ENCODE data around the gene PHAF1. TPM values are rescaled to one million over a fixed set of nuclear protein-coding genes. Genes with fewer than 3 reads are reported as not detected.

The PHAF1 gene
- total and polyA plus RNA-seq, 2 of the 13 experiments (the other 11 are each of a cell fraction or from before 2014, with no cell fraction given), result 48.3 to 174 TPM

- Histone ChIP-seq H3K79me2 (ENCODE audit: insufficient read depth, low read length) (peaks cover 9% of the 10 kb centered on the region), H3K9me3 (ENCODE audit: low read length) (no peaks in the 10 kb centered on the region), H3K4me2 (ENCODE audit: low read depth, low read length) (no peak overlapping the region), H3K4me3 (replicated peaks in 1 of 3; ENCODE audit: insufficient read depth in 1 of 3, low read depth in 2 of 3, low read length in 3 of 3) (no peak overlapping the region), H3K36me3 (replicated peaks in 1 of 2; ENCODE audit: control insufficient read depth in 1 of 2, insufficient read depth in 2 of 2, low read length in 2 of 2) (peaks cover 0 to 3% of the 10 kb centered on the region in 2 experiments; a peak in 2 of 5 replicates), H2AFZ (ENCODE audit: low read length) (no peak overlapping the region), H3K27me3 (ENCODE audit: control insufficient read depth in 1 of 2, insufficient read depth in 2 of 2, low read length in 2 of 2) (no peaks in the 10 kb centered on the region; a peak in 1 of 5 replicates), H3K9ac (ENCODE audit: insufficient read depth, low read depth, low read length) (no peak overlapping the region), H4K20me1 (ENCODE audit: insufficient read depth, low read length) (no peaks in the 10 kb centered on the region; the same call in 1 of the 2 replicates), H3K27ac (ENCODE audit: extremely low read length, insufficient read depth, low read length) (no peak overlapping the region), H3K4me1 (ENCODE audit: insufficient read depth, low read length) (peaks cover 15% of the 10 kb centered on the region)
- FAIRE-seq (no peak), ATAC-seq (no peak), DNase-seq (ENCODE audit: low spot score) (no peak)
- POLR2A ChIA-PET, result interaction anchor here (1.0 to 1.3 kb wide), 2 partner anchors 45 to 49 kb away, joined by 3 read pairs; no protein-coding TSS in a partner anchor
- BruUV-seq (replicated peaks), result no TSS peak
- intact Hi-C loops (cut with micrococcal nuclease; ENCODE audit: unreplicated experiment) (no loop called here), in situ Hi-C loops (cut with HindIII; ENCODE audit: extremely low pct_ligation_motif_present, low pct_unique_long_range_greater_than_20kb) (no loop called here)
- CTCF ChIA-PET (ENCODE audit: low intra/inter-chr PET ratio, low total read pairs), result interaction anchor here (2.4 kb wide), 1 partner anchor 50 kb away, joined by 20 read pairs; no protein-coding TSS in a partner anchor
- TF ChIP-seq ZNF788 (CRISPR knock-in tag; IDR thresholded peaks at IDR 0.05; ENCODE audit: borderline replicate concordance) (no peak), TBX3 (IDR thresholded peaks at IDR 0.05; ENCODE audit: borderline replicate concordance) (no peak), MZF1 (CRISPR knock-in tag; IDR thresholded peaks at IDR 0.05; ENCODE audit: borderline replicate concordance) (no peak), ZKSCAN5 (CRISPR knock-in tag; IDR thresholded peaks at IDR 0.05) (no peak), JUND (CRISPR knock-in tag; IDR thresholded peaks at IDR 0.05) (no peak), ZNF382 (CRISPR knock-in tag; IDR thresholded peaks at IDR 0.05; ENCODE audit: borderline replicate concordance) (no peak), RAD51 (IDR thresholded peaks at IDR 0.05; ENCODE audit: borderline replicate concordance) (peak; percentile 49; the same call in 1 of the 2 replicates)
- TF ChIP-seq, protein P1, sequence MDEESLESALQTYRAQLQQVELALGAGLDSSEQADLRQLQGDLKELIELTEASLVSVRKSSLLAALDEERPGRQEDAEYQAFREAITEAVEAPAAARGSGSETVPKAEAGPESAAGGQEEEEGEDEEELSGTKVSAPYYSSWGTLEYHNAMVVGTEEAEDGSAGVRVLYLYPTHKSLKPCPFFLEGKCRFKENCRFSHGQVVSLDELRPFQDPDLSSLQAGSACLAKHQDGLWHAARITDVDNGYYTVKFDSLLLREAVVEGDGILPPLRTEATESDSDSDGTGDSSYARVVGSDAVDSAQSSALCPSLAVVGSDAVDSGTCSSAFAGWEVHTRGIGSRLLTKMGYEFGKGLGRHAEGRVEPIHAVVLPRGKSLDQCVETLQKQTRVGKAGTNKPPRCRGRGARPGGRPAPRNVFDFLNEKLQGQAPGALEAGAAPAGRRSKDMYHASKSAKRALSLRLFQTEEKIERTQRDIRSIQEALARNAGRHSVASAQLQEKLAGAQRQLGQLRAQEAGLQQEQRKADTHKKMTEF (CRISPR knock-in tag; IDR thresholded peaks at IDR 0.05), result no peak
- WGBS (ENCODE audit: low lambda C conversion rate), result 68% methylated on average over 5 of the region's 5 CpGs
These were observed 3.9 kb upstream of the PHAF1 start for GRCh38 chr16:67105881-67106280.

Measured in HepG2 (cell line).